Hepatocyte (in vitro differentiated cells): ENCODE measurements around the gene SLC34A2. TPM values are rescaled to one million over a fixed set of nuclear protein-coding genes. Genes with fewer than 3 reads are reported as not detected.

Source experiments
- DNase-seq: peaks from one replicate; pipeline ENCODE4 v3.0.0-alpha.2; 2016; ENCODE audit warnings: low spot score
- H2AFZ ChIP-seq: fragments of 200-600 bp; sonication (generic); 2 replicates; pipeline ENCODE4 v1.6.0; 2016; ENCODE audit warnings: antibody characterized with exemption, mild to moderate bottlenecking
- H3K27ac ChIP-seq: fragments of 200-600 bp; sonication (generic); 2 replicates; pipeline ENCODE4 v1.5.1; 2016; ENCODE audit warnings: mild to moderate bottlenecking
- H3K27me3 ChIP-seq: fragments of 200-600 bp; sonication (generic); 2 replicates; pipeline ENCODE4 v1.6.1; 2016
- H3K36me3 ChIP-seq: fragments of 200-600 bp; sonication (generic); replicated peaks from 2 replicates; pipeline ENCODE4 v1.5.1; 2016; ENCODE audit warnings: low read depth; ENCODE audit not compliant: insufficient read depth
- H3K4me1 ChIP-seq: fragments of 200-600 bp; sonication (generic); 2 replicates; pipeline ENCODE4 v1.5.1; 2016; ENCODE audit warnings: mild to moderate bottlenecking, moderate library complexity; ENCODE audit not compliant: insufficient read depth
- H3K4me2 ChIP-seq: fragments of 200-600 bp; sonication (generic); 2 replicates; pipeline ENCODE4 v1.6.0; 2016
- H3K4me3 ChIP-seq: fragments of 200-600 bp; sonication (generic); 2 replicates; pipeline ENCODE4 v1.5.1; 2016; ENCODE audit warnings: mild to moderate bottlenecking
- H3K79me2 ChIP-seq: fragments of 200-600 bp; sonication (generic); 2 replicates; pipeline ENCODE4 v1.6.0; 2017; ENCODE audit warnings: mild to moderate bottlenecking
- H3K9me2 ChIP-seq: fragments of 200-600 bp; sonication (generic); replicated peaks from 2 replicates; pipeline ENCODE4 v1.6.0; 2017; ENCODE audit warnings: mild to moderate bottlenecking; ENCODE audit not compliant: insufficient read depth
- H3K9me3 ChIP-seq: fragments of 200-600 bp; sonication (generic); 2 replicates; pipeline ENCODE4 v1.5.1; 2016; ENCODE audit warnings: low read depth, mild to moderate bottlenecking
- H4K20me1 ChIP-seq: fragments of 200-600 bp; sonication (generic); 2 replicates; pipeline ENCODE4 v1.6.0; 2016; ENCODE audit warnings: mild to moderate bottlenecking; ENCODE audit not compliant: insufficient read depth, poor library complexity, severe bottlenecking
- EZH2 ChIP-seq: fragments of 200-600 bp; sonication (generic); IDR thresholded peaks from 2 replicates; pipeline ENCODE4 v1.6.1; 2016; ENCODE audit warnings: antibody characterized with exemption, mild to moderate bottlenecking, borderline replicate concordance
- EZH2phosphoT487 ChIP-seq: fragments of 200-600 bp; sonication (generic); IDR thresholded peaks from one replicate; pipeline ENCODE4 v1.6.1; 2018; ENCODE audit warnings: antibody characterized with exemption, mild to moderate bottlenecking, low read depth, moderate library complexity; ENCODE audit not compliant: unreplicated experiment, severe bottlenecking
- whole genome bisulfite sequencing: methylation state at CpG from one replicate; pipeline ENCODE4 v1.1.6; 2016; ENCODE audit warnings: low lambda C conversion rate; ENCODE audit errors: missing lambda C conversion rate; 5-methylcytosine and 5-hydroxymethylcytosine counted together
- polyA plus RNA-seq: library from polyadenylated mRNA; unstranded; fragments of >200 nt; fragmentation: Nextera tagmentation; extraction: Ambion mirVana; gene quantifications from 2 replicates; pipeline ENCODE4 v1.2.1, GENCODE V29; 2016
- total RNA-seq: library from RNA; depleted of rRNA; stranded (reverse); fragments of >200 nt; gene quantifications from 2 replicates; pipeline ENCODE4 v1.2.3, GENCODE V29; 2014
- TF ChIP-seq, protein P1 (sequence below): fragments of 200-600 bp; sonication (generic); IDR thresholded peaks from 2 replicates; pipeline ENCODE4 v1.5.1; 2016; ENCODE audit warnings: antibody characterized with exemption, mild to moderate bottlenecking; ENCODE audit not compliant: poor library complexity

Gene SLC34A2
- total and polyA plus RNA-seq, 2 experiments from 2014 or later = 11.1 to 21.2 TPM

GRCh38 chr4:25667931-25668557 lies 12.4 kb downstream of the SLC34A2 start:
- Histone ChIP-seq H3K36me3 (no peaks in the 10 kb centered on the region), H3K27me3 (no peaks in the 10 kb centered on the region), H3K79me2 (no peaks in the 10 kb centered on the region), H3K27ac (no peak overlapping the region), H3K4me2 (no peak overlapping the region), H3K9me3 (no peaks in the 10 kb centered on the region), H3K9me2 (no peaks in the 10 kb centered on the region), H4K20me1 (no peaks in the 10 kb centered on the region), H3K4me1 (no peaks in the 10 kb centered on the region), H2AFZ (no peak overlapping the region), H3K4me3 (no peak overlapping the region)
- no peak for TF ChIP-seq EZH2phosphoT487
- TF ChIP-seq, protein P1, sequence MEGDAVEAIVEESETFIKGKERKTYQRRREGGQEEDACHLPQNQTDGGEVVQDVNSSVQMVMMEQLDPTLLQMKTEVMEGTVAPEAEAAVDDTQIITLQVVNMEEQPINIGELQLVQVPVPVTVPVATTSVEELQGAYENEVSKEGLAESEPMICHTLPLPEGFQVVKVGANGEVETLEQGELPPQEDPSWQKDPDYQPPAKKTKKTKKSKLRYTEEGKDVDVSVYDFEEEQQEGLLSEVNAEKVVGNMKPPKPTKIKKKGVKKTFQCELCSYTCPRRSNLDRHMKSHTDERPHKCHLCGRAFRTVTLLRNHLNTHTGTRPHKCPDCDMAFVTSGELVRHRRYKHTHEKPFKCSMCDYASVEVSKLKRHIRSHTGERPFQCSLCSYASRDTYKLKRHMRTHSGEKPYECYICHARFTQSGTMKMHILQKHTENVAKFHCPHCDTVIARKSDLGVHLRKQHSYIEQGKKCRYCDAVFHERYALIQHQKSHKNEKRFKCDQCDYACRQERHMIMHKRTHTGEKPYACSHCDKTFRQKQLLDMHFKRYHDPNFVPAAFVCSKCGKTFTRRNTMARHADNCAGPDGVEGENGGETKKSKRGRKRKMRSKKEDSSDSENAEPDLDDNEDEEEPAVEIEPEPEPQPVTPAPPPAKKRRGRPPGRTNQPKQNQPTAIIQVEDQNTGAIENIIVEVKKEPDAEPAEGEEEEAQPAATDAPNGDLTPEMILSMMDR = peak; percentile 10
- TF ChIP-seq EZH2 = no peak
- peak; percentile 26 for DNase-seq
- 68% methylated on average over 15 of the region's 15 CpGs for WGBS

DNA sequence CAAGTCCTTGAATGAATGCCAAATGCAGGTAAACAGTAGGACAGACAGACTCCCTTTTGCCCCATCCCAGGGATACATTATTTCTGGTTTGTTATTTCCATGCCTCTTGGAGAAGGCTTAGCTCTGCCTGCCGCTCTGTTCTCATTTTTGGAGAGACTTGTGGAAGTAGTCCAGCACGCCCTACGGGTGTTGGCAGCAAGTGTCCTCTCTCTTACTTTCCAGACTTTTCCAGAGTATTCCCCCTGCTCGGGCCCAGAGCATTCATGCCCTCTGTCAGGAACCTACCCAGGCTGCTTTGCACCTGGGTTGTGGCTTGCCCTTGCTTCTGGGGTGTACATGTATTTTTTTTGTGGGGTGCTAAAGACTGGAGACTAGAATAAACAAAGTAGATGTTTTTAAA lies 15.3 kb downstream of the SLC34A2 start:
- TF ChIP-seq, protein P1 = no peak
- TF ChIP-seq EZH2 (no peak), EZH2phosphoT487 (no peak)
- 85% methylated on average over 4 of the region's 4 CpGs for WGBS

DNA sequence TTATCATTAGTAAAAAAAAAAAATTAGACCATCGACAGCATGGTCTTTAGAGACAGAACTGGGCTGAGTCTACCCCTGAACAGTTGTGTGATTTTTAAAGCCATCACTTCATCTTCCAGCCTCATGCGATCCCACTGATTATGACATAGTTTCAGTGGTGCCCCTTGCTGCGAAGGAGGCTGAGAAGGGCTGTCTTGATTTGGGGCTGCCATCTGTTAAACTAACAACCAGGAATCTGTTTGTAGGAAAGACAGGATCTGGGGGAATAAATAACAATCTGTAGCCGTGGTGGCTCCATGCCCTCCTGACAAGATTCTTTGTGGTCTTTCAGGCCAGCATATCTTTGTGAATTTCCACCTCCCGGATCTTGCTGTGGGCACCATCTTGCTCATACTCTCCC lies 17.1 kb downstream of the SLC34A2 start:
- no peak for DNase-seq
- H3K36me3 ChIP-seq = no peaks in the 10 kb centered on the region
- no peak for TF ChIP-seq EZH2
- TF ChIP-seq EZH2phosphoT487 = no peak
- TF ChIP-seq, protein P1 = no peak
- no peak overlapping the region for H3K27ac ChIP-seq
- no peaks in the 10 kb centered on the region for H4K20me1 ChIP-seq
- H2AFZ ChIP-seq = no peak overlapping the region
- no peaks in the 10 kb centered on the region for H3K79me2 ChIP-seq
- no peak overlapping the region for H3K4me3 ChIP-seq
- no peaks in the 10 kb centered on the region for H3K9me3 ChIP-seq
- H3K9me2 ChIP-seq = no peaks in the 10 kb centered on the region
- H3K4me2 ChIP-seq = no peak overlapping the region
- H3K4me1 ChIP-seq = no peaks in the 10 kb centered on the region
- no peaks in the 10 kb centered on the region for H3K27me3 ChIP-seq
- 91% methylated on average over 5 of the region's 5 CpGs for WGBS

More for the DNA sequence above, 15.3 kb downstream of the SLC34A2 start:
- Histone ChIP-seq H3K27ac (no peak overlapping the region), H3K27me3 (no peaks in the 10 kb centered on the region), H3K4me1 (no peaks in the 10 kb centered on the region), H3K79me2 (no peaks in the 10 kb centered on the region), H3K36me3 (no peaks in the 10 kb centered on the region), H2AFZ (no peak overlapping the region), H3K4me2 (no peak overlapping the region), H4K20me1 (no peaks in the 10 kb centered on the region), H3K4me3 (no peak overlapping the region), H3K9me2 (no peaks in the 10 kb centered on the region), H3K9me3 (no peaks in the 10 kb centered on the region)
- DNase-seq = no peak
